Stimulated activated CD4-positive, alpha-beta T cell treated with anti-CD3 and anti-CD28 coated beads, Interleukin-4, amount 100 ng/mL, for 24 hours (primary cell): Measurements from ENCODE around the gene GRM3.

Source experiments
- DNase-seq: peaks from one replicate; pipeline ENCODE4 v3.0.0-alpha.2; 2020

GRM3 gene

GRCh38 chr7:86911659-86912058, 267.9 kb downstream of the GRM3 start:
- no peak for DNase-seq

- DNase-seq, result no peak
Observed at GRCh38 chr7:86913709-86914108, 270.0 kb downstream of the GRM3 start.
